DMS 273 (cell line): ENCODE results near the gene MCEE.
"Not testable (repeated sequence)": the region's sequence is repeated elsewhere in the genome, so short reads cannot be mapped to it uniquely, and the experiment has no call there.

Experiments
- DNase-seq: peaks from one replicate; lab custom pipeline; 2025; ENCODE audit not compliant: unreplicated experiment; lab: John Stamatoyannopoulos, UW

The MCEE gene

DNA sequence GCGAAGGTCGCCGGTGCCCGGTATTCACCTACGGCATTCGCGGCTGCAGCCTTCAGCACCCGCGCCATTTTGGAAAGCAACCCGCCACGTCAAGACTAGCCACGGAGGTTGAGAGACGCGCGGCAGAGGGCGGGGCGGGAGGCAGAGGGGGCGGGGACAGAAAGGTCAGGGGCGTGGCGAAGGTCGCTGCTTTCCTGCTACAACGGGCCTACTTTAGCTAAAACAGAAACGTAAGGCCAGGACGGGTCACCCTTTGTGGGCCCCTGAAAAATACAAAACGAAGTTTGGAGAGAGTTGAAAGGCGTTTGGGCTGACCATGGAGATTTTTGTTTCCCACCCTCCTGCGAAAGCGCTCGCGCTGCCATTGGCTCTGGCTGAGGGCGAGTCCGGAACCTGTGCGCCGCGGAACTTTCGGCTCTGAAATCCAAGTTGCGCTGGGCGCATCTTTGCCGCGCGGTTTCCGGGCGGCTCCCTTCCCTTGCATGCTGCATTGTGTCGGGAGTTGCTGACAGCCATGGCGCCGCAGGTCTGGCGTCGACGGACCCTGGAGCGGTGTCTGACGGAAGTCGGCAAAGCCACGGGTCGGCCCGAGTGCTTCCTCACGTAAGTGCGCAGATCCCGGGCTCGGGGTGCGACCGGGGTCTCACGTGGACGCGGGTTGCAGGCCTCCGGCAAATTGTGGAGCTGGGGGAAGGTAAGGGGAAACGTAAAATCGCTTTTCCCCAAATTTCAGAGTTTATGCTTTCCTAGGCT is at the start of gene MCEE, which contains the start of gene MPHOSPH10:
TSS of gene MCEE (minus strand) at position 78 of the 753 bp plus-strand sequence. CDS start at position 68, 10 bp downstream.
TSS of gene MPHOSPH10 (plus strand) at position 483 of the 753 bp plus-strand sequence. CDS start at position 515, 32 bp downstream.
- DNase-seq: peak; percentile 96

DNA sequence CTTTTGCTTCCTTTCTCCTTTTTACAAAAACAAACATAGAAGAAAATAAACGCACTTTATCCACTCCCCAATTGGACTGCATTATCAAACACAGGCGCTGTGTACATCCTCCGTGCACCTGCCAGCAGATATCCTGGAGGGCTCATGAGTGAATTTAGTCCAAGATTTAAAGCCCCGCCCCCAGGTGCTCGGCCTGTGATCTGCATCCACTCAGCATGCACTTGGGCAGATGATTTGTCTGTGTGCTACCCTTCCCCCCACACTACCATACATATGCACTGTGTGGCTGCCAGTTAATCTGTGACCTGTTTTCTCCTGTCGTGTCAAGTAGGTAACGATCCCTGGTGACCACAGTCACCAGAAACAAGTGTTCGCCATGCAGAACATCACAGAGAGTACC is 48.8 kb upstream of the MCEE start:
- DNase-seq: not testable (repeated sequence)

DNA sequence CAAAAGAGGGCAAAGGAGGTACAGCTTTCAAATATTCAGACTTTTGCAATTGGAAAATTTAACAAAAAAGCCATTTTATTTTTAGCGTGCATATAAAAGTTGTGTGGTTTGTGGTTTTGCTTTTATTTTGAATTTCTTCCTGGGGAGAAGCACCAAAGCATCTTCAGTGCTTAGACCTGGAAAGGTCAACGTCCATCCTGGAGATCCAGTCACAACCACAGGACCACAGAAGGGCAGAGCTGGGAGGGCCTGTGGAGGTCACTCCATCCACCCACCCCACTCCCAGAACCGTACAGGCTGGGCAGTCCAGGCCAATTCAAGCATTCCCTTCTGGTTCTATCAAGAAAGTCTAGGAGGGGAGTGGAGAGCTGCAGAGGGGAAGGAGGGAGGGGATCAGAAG is 44.2 kb upstream of the MCEE start:
- no peak for DNase-seq

DNA sequence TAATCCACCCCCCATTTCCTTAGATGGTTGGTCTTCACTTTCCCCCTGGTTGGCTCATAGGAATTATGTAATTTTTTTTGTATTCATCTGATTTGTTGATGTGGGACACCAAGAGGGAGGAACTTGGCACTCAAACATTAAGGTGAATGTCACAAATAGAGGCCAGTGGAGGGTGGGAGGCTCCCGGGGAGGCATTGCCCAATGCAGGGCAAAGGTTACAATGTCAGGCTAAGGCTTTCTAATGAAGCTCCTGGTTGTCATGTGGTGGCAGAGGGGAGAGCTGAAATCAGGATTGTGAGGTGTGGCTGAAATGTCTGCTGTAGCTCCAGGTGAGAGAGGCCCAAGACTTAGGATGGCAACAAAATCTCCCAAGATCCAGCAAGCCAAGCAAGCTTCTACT is 43.1 kb upstream of the MCEE start:
- DNase-seq: no peak

DNA sequence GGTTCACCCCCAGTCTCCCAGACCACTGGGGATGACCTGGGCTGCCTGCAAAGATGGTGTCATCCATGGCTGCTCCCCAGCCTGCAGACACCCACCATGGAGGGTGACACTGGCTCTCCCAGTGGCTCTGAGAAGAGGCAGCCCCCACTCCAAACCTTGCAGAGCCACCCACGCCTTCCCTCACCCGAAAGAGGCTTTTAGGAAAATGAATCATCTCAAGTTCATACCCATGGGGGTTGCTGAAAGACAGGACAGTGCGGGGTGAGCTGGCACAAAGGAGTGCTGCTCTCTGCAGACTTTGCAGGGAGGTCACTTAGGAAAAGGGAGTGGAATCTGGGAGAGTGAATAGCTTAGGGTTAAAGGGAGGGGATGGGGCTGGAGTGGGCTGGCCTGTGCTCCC is 36.8 kb upstream of the MCEE start:
- no peak for DNase-seq

DNA sequence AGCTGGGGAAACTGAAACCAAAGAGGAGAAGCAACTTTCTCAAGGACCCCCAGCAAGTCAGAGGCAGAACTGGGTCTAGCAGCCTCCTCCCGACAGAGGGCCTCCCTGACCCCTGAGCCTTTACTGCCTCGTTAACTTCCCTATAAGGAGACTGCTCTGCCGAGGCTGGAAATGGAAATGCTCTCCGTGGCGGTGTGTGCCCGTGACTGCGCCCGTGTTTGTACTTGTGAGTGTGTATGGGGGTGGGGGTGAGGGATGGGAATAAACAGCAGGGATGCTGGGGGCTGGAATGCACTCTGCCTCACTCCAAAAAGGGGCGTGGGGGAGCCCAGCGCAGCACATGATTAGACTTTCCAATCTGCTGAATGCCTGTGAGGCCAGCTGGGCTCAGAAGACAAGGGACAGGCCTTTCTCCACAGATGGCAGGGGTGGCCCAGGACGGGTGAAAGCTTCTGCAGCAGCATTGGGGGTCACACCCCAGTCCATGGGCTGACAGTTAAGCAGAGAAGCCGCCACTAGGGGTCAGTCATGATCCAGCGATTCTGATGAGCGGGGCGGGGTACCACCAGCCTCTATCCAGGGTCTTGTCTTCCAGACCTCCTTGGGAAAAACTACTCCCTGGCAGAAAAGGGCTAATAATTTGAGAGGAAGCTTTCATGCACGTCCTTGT is 27.2 kb upstream of the MCEE start:
- peak; percentile 84 for DNase-seq

DNA sequence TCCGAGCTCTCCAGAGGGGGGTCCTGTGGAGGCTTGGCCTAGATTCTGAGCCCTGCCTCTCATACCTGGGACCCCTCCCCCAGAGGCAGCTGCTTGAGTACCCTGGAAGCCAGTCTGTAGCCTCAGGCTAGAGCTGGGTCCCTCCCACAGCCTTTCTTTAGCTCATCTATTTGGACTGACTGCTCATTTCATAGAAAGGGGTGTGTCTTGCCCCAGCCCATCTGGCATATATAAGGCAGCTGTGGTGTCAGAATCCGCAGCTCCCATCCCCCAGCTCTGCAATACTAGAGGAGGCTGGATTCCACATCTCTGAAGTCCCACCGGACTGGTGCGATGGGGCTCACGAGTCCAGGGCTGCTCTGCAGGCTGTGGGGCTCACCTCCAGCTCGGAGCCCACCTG is 26.5 kb upstream of the MCEE start:
- DNase-seq: peak; percentile 95

DNA sequence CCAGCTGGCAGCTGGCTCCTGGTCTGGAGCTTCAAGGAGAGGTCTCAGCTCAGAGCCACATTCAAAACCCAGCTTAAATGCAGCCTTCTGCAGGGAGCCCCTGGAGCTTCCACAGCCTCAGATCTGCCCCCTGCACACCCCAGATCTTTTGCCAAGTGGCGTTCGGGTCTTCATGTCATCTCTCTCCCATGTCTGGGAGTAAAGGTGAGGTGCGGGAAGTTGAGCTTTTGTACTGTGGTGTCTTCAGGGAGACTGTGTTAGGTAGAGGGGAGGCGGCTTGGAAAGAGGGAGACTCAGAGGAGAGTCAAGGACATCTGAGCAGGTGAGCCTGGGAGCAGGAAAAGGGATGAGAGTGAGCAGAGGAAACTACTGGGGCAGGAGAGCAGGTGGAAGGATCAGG is 25.8 kb upstream of the MCEE start:
- DNase-seq: no peak

DNA sequence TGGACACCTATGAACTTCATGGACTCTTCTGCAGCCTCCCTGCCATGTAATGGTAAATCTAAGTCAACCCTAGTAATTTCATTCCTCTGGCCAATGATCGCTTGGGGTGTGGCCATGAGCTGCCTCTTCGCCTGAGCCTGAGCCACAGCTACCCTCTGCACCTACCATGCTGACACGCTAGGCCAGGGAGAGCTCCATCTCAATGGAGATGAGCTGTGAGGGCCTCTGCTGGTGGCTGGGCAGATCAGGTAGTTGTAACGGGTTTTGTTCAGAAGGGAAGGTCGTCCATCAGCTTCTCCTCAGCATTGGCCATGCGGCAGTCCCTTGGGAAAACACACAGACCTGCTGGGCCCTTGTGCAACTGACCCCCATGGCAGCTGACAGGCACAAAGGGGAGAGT is 24.8 kb upstream of the MCEE start:
- DNase-seq: peak; percentile 22

DNA sequence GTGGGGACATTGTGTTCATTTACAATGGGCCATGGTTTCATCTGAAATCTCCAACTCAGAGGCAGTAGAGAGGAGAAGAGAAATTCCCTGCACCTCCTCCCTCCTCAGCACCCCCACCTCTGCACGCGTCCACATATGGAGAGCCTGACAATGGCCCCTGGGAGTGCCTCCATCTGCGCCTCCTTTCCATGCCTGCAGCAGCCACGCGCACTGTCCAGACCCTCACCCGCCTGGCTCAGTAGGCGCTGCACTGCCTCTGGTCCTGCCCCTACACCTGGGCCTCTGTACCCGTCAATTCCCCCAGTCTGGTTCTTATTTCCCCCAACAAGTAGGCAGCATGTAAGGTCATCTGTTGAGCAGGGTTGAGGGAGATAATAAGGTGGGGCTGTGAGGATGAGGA is 24.2 kb upstream of the MCEE start:
- peak; percentile 39 for DNase-seq

DNA sequence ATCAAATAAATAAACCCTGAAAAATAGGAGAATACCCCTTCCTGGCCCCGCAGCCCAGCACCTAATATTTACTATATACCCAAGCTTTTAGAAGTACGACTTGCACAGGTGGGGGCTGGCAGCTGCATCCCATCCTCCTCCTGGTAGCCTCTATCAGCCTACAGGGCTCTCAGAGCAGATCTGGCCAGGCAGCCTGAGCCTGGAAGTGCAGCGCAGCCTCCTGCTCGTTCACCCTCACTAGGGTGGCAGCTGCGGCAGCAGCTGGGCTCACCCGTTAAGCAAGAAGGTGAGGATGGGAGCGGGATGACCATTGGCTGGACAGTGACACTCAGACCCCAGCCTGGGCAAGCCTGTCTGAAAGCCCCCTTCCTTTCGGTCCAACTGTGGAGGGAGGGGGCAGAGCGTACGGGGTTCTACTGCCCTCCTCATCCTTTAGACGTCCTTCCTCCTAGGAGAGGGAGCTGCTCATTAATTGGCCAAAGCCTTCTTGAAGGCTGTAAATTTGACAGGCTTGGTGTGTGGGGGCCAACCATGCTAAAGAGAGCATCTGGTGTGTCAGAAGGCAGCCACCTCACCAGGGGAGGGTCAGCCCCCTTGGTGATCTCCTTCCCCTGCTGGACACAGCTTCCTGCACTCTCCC is 23.7 kb upstream of the MCEE start:
- DNase-seq: peak; percentile 70

DNA sequence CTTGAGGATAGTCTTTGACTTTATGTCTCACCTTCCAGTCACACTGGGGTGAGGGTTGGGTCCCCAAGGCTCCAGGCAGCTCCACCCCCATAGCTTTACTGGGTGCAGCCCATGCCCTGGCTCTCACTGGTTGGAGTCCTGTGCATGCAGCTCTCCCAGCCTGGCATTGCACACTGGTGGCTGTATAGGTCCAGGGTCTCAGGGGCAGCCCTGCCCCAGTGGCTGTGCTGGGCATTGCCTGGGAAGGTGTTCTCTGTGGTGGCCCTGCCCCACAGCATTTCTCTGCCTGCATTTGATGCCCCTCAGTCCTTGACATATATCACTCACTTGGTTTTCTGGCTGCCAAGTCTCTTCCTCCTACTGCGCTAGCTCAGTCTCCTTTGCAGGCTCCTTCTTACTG is 21.6 kb upstream of the MCEE start:
- peak; percentile 19 for DNase-seq

DNA sequence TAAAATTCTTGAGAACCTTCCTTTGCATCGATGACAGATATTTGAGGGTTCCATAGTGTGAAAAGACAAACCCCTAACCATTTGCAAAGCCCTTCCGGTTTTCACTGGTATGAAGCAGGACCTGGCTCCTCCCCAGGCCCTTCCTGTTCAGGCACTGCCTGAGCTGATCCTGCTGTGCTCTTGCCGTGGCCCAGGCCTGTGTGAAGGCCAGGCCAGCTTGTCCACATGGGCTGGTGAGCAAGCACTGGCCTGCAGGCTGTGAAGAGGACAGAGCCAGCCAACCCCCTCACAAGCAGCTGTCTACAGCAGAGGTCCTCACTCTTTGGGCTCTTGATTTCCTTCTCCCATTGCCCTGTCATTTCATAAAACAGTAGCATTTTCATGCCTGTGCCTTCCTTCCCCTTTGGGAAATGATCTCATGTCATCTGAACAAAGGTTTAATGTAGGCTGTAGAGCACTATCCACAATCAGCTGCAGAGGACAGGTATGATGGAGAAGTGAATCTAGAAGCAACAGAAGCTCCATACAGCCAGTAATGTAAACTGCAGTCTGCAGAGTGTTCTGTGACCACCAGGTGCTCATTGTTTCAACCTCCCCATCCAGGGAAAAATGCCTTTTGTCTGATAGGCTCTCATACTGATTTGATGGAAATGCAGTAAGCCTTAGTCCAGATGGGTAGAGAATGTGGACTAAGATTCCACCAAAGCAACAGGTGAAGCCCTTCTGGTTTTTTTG is 20.2 kb upstream of the MCEE start:
- DNase-seq: peak; percentile 18

DNA sequence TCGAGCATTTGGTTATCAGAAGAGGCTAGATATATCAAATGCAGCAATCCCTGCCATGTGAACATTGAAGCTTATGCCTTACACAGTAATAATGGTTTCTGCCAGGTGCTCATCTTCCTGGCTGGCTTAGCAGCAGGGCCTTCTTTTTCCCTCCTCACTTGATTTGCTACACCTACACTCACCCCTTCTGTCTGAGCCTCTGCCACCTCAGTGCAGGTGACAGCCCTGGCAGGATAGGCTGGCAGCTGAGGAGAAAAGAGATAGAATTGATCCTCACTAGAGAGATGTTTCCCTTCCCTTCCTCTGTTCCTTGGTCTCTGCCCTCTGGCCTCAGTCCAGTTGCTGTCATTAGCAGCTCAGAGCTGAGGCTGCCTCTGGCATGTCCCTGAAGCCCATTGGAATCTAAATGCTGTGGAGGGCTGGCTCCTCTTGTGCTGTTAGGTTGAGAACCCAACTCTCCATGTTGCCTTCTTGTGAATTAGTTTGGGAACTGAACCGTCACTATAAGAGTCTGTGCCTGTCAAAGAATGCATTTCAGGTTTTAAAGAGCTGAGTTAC is 18.6 kb upstream of the MCEE start:
- DNase-seq: no peak

DNA sequence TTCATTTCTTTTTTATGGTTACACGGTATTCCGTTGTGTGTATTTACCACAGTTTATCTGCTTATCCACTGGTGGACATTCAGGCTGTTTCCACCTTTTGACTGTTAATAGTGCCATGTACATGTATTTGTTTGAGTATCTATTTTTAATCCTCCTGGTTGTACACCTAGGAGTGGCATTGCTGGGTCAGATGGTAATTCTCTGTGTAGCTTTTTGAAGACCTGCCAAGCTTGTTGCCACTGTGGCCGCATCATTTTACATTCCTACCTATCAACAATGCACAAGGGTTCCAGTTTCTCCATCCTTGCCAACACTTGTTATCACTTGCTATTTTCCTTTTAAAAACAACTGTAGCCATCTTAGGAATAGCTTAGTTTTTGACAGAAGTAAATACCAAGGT is 13.8 kb upstream of the MCEE start:
- DNase-seq: no peak

DNA sequence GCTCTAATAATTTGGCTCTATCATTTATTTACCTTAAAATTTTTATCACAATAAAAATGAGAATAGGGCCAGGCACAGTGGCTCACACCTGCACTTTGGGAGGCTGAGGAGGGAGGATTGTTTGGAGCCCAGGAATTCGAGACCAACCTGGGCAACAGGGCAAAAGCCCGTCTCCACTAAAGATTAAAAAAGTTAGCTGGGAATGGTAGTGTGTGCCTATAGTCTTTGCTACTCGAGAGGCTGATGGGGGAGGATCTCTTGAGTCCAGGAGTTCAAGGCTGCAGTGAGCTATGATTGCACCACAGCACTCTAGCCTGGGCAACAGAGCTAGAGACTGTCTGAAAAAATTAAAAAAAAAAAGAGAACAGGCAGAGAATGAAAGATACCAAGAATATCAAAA is 6.1 kb upstream of the MCEE start:
- no peak for DNase-seq

DNA sequence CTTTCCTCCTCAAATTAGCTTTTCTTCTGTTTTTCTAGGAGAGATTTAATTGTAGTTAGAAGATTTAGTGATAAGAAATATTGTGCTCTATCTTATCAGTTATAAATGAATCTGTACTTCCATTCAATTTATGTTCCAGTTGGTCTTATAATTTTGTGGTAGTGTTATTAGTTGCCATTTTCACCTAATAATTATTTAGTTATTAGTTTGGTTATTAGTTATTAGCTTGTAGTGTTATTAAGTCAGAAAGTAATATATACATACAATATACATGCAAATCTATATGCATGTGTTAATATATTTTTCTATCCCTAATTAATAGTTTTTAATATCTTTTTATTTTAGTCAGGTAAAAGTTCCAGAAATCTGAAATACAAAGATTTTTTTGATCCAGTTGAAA is 3.6 kb upstream of the MCEE start:
- DNase-seq: no peak

DNA sequence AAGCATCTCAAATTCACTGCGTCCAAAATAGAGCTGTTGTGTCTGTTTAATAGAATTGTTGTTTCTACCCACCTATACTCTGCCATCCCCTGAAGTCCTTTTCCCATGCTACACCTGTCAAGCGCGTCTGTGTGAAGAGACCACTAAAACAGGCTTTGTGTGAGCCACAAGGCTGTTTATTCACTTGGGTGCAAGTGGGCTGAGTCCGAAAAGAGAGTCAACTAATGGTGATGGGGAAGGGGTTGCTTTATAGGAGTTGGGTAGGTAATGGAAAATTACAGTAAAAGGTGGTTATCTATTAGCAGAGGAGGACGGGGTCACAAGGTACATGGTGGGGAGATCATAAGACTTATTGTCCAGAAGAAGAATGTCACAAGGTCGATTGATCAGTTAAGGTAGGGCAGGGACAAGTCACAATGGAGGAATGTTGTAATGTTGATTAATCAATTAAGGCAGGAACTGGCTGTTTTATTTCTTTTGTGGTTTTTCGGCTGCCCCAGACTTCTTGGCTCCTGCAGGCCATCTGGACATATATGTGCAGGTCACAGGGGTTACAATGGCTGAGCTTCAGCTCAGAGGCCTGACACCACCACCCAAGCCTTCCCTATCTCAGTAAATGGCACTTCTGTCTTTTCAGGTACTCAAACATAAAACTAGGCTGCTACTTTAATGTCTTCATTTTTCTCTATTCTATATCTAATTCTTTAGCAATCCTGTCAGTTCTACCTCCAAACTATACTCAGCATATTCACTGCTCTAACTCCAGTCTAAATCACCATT is 1.5 kb upstream of the MCEE start:
- not testable (repeated sequence) for DNase-seq

DNA sequence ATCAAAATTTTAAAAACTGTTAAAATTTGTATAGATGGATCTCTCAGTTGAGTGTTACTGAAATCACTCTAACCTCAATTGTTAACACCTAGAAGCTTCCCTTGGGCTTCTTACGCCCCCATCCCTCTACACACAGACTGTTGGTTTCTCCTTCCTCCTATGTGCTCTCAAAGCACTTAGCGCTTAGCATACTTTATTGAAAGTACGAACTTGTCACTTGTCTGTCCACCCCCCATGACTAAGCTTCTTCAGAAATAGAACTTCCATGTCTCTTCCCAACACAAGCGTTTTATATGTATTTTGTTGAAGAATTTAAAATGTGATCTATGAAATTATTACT is 846 bp upstream of the MCEE start:
- peak; percentile 60 for DNase-seq

DNA sequence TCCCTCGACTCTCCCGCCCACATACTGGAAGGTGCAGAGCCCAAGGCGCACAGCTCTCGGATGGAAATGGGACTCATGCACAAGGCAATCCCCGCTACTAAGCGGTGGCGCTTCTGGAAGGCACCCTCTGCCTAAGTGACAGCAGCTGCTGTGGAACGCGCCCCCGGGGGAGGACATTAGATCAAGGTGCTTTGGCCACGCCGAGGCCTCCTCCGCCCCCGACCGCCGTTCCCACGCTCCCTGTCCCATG is 202 bp downstream of the MCEE start:
- DNase-seq: peak; percentile 89
